GM21723 (cell line): ENCODE results near the gene CAMK2D.
A peak's percentile ranks its signal among the peaks of the same experiment; 100 is the strongest.
"Not testable (repeated sequence)": the region's sequence is repeated elsewhere in the genome, so short reads cannot be mapped to it uniquely, and the experiment has no call there.

Source experiments
- ATAC-seq: cut with Tn5 transposase; IDR thresholded peaks from one replicate; pipeline ENCODE4 v1.9.1; 2021; ENCODE audit warnings: mild to moderate bottlenecking, moderate library complexity; ENCODE audit not compliant: unreplicated experiment

CAMK2D gene

GRCh38 chr4:113733685-113734084, 27.9 kb downstream of the CAMK2D start:
- ATAC-seq = no peak

- ATAC-seq = no peak
Measured at GRCh38 chr4:113732967-113733527, 28.5 kb downstream of the CAMK2D start.

- ATAC-seq = no peak
Measured at GRCh38 chr4:113730467-113731216, 30.9 kb downstream of the CAMK2D start.

GRCh38 chr4:113727802-113728201, 33.7 kb downstream of the CAMK2D start:
- ATAC-seq = no peak

- no peak for ATAC-seq
Measured at GRCh38 chr4:113725963-113726362, 35.6 kb downstream of the CAMK2D start.

- no peak for ATAC-seq
Measured at GRCh38 chr4:113718252-113718651, 43.3 kb downstream of the CAMK2D start.

GRCh38 chr4:113711883-113712662, 49.5 kb downstream of the CAMK2D start:
- no peak for ATAC-seq

- peak; percentile 64 for ATAC-seq
Measured at GRCh38 chr4:113708250-113708649, 53.3 kb downstream of the CAMK2D start.

GRCh38 chr4:113707048-113707447, 54.5 kb downstream of the CAMK2D start:
- ATAC-seq = no peak

GRCh38 chr4:113705097-113705496, 56.4 kb downstream of the CAMK2D start:
- not testable (repeated sequence) for ATAC-seq

GRCh38 chr4:113702596-113702995, 58.9 kb downstream of the CAMK2D start:
- ATAC-seq = not testable (repeated sequence)

- no peak for ATAC-seq
Measured at GRCh38 chr4:113701169-113701568, 60.4 kb downstream of the CAMK2D start.

- no peak for ATAC-seq
Measured at GRCh38 chr4:113700602-113701150, 60.9 kb downstream of the CAMK2D start.

GRCh38 chr4:113699772-113700171, 61.8 kb downstream of the CAMK2D start:
- no peak for ATAC-seq

GRCh38 chr4:113697429-113697828, 64.1 kb downstream of the CAMK2D start:
- ATAC-seq = no peak

- ATAC-seq = no peak
Measured at GRCh38 chr4:113695328-113696169, 66.0 kb downstream of the CAMK2D start.

GRCh38 chr4:113694008-113694407, 67.5 kb downstream of the CAMK2D start:
- no peak for ATAC-seq

GRCh38 chr4:113692809-113693411, 68.6 kb downstream of the CAMK2D start:
- ATAC-seq = peak; percentile 94

GRCh38 chr4:113691676-113692075, 69.9 kb downstream of the CAMK2D start:
- no peak for ATAC-seq

GRCh38 chr4:113689394-113689793, 72.1 kb downstream of the CAMK2D start:
- ATAC-seq = no peak
